ENCODE results near the gene ASPG.

Gene ASPG

DNA sequence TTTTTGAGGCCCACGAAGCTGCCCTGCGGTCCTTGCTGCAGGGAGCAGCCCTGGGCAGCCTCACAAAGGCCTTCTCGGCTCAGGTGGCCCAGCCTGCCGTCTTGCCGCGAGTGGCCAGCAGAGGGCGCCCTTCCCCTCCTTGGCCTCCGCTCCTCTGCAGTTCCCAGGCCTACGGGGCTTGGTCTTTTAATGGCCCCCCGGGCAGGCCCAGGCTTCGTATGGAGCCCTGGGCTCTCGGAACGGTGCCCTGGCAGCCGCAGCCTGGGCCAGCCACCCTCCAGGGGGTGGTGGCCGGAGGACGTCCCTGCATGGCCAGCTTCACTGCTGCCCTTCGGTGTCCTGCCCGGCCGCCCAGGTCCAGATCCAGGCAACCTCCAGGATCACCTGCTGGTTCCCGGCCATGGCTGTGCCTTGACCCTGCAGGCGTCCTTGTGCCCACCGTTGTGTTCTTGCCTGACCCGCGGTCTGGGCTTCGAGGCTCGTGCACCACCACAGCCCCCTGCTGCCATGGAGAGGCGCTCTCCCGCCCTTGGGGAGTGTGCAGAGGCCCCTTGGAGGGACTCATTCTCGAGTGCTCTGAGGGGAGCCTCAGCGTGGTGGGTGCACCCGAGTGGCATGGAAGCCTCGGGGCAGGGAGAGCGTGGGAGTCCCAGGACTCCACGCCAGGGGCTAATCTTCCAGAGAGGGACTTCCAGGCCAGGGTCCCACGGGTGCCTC, 9.4 kb downstream of the ASPG start:
- peak; percentile 75 for DNase-seq

DNA sequence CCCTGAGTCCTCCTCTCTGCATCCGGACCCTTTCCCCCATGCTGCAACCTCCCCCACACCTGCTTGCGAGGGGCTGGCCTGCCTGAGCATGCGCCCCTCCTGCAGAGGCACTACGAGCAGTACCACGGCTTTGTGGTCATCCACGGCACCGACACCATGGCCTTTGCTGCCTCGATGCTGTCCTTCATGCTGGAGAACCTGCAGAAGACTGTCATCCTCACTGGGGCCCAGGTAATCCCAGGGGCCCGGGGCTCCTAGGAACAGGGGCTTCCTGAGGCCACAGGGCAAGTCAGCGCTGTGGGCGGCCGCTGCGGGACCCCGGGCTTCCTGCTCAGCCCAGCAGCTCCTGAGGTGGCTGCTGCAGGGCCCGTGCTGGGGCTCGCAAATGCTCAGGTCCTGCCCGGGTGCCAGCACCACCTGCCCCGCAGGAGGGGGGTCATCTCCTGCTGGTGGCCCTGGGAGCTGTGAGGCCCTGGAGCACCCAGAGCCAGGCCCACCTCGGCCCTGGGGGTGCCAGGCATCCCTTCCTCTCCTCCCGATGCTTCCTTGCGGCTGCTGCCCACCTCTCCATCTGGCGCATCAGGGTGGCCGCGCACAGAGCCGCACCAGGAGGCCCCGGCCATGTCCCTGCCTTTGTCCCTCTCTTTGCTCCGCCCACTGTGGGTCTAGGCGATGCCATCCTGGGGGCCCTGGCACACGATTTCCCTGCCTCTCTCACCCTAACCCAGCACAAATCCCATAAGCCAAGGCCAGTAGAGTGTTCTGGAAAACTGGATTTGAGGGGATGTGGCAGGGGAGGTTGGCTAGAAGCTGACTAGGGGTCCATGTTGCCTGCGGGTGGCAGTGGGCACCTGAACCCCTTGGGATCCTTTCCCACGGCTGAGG, 10.2 kb downstream of the ASPG start:
- DNase-seq, result no peak

DNA sequence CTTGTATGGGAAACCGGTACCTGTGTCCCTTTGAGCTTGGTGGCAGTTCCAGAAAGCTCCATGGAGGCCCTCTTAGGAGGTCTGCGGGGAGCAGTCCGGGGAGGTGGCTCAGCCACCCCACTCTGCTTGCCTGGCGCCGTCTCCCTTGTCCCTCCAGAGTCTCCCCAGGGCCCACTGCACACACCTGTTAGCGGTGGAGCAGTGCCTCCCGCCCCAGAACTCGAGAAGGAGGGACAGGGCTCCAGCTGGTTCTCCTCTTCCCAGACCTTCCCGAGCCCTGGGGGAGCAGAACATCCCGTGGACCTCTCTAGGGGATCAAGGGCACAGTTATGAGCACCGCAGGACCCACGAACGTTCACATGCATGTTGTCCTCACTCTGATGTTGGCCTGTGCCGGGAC, 10.8 kb downstream of the ASPG start:
- DNase-seq, result no peak

DNA sequence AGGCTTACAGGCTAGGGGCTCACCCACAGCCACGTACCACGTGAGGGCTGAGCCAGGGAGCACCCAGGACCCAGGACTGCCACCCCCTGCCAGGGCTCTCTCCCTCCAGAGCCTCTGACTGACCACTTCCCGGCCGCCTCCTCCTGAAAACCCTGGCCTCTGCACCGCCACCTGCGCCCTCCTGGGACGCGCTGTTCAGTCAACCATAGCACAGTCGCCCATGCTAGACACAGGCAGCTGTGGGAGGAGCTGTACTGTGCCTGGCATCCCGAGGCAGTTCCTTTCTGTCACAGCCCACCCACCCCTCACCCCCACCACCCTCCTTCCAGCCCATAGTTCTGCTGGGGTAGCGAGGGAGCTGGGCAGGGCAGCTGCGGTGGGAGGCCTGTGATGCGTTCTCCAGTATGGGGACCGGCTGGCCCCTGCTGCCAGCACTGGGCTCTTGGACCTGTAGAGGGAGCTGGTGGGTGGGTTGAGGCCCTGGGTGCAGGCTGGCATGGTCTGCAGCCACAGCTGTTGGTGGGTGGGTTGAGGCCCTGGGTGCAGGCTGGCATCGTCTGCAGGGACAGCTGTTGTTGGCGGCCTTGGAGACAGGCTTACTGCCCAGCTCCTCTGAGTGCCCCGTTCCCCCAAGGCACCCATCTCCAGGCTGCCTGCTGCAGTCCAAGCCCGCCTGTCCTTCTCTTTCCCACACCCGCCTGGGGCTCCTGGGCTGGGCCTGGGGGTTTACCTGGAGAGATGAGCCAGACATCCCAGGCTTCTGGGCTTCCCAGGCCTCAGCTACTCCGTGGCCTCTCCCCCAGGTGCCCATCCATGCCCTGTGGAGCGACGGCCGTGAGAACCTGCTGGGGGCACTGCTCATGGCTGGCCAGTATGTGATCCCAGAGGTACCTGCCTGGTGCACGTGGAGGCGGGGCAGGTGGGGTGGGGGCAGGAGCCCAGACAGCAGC, 11.5 kb downstream of the ASPG start:
- DNase-seq, result no peak

DNA sequence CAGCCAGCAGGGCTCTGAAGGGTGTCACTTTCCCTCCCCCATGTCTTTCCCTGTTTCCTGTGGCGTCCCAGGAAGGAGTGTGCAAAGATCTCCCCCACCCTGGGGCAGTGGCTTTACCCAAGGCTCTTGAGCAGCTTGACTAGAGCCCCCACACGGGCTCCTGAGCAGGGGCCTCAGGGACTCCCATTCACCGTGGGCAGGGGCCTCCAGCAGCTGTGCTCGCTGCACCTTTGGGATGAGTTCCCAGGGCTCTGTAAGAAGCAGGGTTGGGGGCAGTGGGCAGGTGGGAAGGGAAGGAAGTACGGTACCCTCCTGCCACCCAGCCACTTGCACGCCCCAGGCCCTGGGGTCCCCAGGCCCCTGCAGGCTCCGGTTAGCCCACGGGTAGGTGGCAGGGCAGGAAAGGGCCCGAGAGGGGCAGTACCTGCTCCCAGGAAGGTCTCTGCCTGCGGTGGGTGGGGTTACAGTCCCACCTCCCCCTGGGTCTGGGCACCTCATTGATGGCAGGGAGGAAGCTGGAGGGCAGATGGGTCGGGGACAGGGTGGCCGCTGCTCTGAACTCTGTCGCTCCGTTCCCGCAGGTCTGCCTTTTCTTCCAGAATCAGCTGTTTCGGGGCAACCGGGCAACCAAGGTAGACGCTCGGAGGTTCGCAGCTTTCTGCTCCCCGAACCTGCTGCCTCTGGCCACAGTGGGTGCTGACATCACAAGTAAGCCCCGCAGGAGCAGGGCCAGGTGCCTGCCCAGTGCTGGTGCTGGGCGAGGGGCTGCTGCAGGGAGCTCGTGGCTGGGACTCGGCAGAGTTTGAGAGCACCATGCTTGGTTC, 13.0 kb downstream of the ASPG start:
- no peak for DNase-seq

DNA sequence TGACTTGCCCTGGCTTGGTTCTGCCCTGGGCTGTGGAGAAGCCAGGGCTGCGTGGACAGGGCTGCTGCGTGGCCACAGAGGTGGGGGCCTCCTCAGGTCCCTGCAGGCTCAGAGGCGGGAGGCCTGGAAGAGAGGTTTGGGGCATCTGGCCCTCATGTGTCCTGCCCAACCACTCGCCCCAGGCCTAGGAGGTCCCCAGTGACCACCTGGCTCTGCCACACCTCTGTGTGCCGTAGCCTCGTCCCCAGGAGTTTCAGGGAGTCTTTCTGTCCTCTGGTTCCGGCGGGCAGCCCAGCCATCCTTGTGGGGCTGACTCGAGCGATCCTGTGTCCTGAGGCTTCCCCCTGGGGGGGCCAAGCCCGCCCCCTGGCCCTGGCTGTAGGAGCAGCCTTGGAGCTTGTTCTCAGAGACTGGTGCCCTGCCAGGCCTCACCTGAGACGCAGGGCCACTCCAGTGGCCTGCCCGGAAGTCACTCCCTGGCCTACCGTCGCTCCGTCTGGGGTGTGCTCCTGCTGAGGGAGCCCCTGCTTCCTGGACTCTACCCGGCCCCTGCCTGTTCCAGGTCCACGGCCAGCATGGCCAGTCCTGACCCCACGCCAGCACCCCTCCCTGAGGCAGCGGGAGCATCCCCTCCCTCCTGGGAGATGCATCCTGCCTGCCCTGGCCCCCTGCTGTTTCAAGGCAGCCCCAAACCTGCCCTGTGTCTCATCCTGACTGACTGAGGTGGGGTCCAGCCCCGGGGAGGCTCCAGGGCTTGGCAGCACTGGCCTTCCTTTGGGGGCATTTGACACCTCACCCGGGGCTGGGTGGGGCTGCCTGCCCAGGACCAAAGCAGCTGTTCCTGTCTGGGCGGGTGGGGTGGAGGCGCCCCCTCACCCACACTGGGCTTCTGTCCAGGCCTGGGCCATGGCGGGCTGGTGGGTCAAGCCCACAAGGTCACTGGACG, 13.9 kb downstream of the ASPG start:
- no peak for DNase-seq

DNA sequence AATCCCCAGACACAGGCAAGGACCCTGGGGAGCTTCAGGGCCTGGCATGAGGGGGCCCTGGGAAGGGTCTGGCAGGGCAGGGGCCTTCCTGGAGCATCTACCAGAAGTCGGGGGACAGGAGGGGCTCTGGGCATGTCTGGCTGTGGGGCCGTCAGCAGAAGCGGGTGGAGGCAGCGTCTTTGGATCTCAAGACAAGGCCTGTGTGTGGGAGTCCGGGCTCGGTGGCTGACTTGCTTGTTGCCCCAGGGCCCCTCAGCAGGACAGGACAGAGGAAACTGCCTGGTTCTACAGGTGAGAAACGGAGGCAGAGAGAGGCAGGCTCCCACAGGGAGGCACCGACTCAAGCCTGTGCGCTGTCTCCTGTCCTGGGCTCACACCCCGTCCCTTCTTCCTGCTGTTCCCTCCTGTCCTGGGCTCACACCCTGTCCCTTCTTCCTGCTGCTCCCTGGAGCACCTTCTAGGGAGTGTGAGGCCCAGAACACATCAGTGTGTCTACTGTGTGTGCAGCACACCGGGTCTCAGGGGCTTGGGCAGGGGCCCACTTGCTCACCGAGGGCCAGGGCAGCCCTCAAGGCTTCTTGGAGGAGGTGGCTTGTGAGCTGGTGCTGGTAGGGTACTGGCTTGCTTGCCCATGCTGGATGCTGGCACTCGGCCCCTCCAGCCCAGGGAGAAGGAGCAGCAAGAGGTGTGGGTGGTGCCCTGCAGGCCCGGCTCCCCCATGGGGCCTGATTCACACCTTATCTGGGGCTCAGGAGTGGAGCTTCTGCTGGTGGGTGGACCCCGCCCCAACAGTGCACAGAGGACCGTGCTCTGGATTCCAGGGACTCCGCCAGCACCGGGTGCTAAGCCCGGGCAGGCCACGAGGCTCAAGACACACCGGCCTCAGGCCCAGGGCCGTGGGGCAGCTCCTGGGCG, 14.9 kb downstream of the ASPG start:
- no peak for DNase-seq

DNA sequence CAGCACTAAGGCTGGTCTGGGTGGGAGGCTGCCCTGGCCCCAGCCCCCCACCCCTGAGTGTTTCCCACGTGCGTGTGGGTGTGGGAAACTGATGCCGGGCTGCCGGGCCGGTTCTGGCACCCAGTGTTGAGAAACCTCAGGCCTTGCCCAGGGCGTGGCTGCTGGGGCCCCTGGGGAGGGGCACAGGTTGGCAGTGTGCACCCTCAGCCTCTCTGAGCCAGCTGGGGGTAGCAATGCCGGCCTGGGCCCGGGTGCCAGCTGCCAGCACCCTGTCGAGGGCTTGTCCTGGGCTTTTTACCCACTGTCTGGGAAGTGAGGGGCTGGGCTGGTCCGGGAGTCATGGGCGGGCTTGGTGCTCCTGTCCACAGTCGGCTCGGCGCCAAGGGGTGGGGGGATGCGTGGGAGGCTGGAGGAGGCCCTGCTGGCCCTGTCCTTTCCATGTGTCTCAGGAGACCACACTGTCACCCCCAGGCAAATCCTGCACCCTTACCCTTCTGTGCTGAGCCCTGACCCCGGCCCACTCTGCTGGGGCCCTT, 15.7 kb downstream of the ASPG start:
- DNase-seq, result no peak

DNA sequence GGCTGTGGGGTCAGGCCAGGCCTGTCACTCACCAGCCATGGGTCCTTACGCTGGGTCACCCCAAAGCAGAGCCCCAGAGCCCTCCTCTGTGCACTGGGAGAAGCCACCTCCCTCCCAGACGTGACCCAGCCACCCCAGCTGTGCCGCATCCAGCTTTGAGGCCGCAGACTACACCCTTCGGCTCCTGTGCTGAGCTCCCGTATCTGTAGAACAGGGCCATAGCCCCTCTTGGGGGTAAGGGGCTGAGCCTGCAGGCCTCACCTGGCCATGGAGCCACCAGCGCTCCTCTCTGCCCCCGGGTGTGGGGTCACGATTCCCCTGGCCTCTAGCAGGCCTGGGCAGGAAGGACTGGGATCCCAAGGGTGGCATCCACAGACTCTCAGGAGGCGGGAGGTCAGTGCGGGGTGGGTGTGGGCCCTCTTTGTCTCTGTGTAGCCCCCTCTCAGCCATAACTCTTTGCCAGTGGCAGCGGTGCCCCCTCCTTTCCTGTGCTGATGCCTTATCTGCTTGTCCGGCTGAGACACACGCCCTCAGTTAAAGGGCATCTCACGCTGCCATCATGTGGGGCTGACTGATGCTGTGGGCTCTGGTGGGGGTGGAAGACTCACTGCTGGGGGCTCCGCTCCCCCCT, 16.3 kb downstream of the ASPG start:
- DNase-seq, result no peak

DNA sequence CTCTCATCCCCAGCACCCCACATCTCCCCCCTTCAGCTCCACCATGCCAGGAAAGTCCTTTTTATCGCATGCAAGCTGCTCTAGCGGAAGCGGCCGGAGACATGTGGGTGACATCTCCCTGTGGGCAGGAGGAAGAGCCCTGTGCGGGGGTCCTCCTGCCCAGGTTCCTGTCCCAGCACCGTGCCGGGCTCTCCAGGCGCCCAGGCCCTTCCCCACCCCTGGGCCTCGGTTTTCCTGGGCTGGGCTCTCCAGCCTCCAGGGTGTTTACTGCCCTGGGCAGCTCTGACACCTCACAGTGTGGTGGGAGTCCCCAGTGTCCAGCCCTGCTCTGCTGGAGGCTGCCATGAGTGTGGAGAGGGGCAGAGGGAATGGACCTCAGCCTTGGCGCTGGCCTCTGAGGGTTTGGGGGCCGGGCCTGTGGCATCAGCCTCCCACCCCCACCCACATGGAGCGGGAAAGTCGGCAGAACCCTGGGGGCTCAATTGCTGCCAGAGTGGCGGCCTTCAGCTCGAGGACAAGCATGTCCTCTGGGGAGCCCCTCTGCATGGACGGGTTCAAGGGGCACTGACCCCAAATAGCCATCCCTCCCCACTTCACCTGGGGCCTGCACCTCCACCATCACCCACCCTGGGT, 16.9 kb downstream of the ASPG start:
- no peak for DNase-seq

DNA sequence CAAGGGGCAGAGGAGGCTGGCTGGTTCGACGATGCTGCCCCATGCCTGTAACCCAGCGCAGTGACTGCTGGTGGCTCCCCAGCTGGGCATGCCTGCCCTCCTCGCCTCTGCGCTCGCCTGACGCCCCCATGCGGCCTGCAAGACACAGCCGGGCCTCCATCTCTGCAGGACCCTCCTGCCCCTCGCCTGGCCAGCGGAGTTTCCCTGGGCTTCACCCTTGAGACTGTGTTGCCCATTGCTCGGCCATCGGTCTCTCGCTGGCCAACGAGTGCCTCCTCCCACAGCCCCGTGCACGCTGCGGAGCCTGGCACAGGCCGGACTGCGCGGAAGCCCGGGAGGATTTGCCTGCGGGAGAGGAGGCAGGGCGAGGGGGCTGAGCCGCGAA, 17.6 kb downstream of the ASPG start:
- DNase-seq, result no peak

DNA sequence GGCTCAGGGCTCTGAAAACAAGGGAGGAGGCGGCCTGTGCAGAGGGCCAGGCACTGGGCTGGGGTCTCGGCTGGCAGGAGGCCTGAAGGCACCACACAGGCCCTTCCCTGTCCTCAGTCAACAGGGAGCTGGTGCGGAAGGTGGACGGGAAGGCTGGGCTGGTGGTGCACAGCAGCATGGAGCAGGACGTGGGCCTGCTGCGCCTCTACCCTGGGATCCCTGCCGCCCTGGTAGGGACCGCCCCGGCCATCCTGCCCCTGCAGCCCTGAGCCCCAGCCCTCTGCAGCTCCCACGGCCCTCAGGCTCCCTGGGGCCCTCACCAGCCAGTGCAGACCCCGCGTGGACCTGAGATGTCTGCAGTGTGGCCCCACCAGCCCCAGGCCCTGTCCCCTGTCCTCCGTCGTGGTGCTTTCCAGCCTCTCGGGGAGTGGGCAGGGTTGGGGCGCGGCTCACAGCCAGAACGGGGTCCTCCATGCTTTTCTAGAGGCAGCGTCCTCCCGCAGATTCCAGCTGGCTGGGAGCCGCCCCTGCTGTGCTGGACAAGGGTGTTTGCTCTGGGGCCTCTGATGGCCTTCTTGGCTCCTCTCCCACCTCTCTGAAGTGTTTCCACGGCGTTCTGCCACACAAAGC, 18.1 kb downstream of the ASPG start:
- DNase-seq, result no peak

DNA sequence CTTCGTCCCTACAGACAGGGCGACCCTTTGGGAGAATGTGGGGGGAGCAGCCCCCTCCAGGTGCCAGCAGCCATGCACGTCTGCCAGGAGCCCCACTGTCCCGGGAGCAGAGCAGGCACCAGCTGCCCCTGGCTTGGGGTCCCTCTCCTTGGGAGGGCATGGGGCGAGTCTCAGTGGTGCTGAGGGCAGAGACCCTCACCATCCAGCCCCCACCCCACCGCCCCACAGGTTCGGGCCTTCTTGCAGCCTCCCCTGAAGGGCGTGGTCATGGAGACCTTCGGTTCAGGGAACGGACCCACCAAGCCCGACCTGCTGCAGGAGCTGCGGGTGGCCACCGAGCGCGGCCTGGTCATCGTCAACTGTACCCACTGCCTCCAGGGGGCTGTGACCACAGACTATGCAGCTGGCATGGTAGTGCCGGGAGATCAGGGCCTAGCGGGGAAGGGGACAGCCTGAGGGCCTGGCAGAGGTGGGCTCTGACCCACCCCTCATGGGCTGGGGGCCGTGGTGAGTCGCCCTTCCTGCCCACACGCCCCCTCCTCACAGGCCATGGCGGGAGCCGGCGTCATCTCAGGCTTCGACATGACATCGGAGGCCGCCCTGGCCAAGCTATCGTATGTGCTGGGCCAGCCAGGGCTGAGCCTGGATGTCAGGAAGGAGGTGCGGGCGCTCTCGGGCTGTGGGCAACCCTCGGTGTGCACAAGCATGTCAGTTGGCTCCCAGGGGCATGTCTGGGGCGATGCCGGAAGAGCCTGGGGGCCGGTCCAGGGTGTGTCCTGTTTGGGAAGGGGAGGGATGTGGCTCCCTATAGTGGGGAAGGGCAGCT, 18.8 kb downstream of the ASPG start:
- DNase-seq, result no peak

DNA sequence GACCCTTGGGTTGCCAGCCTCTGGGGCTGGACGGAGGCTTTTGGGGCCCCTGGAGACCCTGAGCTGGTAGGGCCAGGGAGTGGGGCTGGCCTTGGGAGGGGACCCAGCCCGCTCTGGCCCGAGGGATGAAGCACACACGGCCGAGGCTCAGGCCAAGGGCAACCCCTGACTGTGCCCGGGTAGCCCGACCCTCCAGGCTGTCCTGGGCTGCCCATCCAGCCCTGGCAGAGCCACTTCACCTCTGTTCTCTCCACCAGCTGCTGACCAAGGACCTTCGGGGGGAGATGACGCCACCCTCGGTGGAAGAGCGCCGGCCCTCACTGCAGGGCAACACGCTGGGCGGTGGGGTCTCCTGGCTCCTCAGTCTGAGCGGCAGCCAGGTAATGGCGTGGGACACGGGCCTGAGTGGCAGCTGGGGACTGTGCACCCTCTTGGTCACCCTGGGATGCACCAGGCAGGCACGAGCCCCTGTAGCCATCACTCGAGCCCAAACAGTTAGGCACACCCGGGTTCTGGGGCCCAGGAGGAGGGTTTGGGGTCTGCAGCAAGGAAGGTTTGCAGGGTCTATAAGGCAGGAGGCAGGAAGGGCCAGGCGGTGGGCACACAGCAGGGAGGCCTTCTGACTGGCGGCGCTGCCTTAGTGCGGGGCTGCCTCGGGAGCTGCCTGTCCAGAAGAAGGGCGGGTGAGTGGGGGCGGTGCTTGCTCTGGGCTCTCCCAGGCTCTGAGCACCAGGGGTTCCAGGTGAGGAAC, 19.7 kb downstream of the ASPG start:
- DNase-seq, result no peak

DNA sequence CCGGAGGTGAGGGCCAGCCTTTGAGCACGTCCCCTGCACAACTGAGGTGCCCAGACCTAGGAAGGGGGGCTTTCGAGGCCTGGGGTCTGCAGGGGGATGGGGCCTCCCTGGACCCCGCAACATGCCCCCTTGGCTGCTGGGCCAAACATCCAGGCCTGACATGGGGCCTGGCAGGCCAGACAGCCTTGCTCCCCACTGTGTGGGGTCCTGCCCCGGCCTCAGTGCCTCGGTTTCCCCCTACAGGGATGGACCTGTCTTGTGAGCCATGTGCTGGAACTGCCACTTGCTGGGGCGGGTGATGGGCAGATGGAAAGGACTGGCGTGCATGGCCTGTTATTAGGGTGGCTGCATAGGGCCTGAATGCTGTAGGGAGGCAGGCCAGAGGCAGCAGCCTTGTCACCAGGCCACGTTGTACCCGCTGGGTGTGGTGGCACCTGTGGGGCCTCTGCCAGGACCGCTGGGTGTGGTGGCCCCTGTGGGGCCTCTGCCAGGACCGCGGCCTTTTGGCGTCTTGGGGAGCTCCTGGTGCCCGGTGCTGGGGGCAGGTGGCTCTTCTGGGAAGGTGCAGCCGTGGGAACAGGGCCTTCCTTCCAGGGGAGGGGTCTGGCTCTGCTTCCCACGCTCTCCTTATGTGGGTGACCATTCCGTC, 20.4 kb downstream of the ASPG start:
- DNase-seq, result no peak

DNA sequence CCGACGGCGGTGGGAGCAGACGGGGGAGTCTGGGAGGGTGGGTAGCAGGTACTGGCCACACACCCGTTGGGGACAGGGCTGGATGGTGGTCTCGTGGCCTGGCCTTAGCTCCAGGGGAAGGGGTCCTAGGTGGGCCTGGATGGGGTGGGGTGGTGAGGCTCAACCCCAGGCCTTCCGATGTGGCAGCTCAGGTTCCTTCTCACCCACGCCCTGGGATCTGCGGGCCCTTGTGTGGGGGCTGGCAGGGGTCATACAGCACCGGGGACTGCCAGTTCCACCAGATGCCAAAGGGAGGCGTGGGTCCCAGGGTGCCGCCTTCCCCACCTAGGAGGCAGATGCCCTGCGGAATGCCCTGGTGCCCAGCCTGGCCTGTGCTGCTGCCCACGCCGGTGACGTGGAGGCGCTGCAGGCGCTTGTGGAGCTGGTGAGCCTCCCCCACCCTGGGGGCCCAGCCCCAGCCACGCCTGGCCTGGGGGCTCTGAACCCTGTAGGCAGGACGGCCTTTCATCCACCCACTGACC, 21.0 kb downstream of the ASPG start:
- DNase-seq, result no peak
